Activated CD8-positive, alpha-beta memory T cell treated with anti-CD3 and anti-CD28 coated beads for 48 hours (primary cell): ENCODE measurements around the gene ELMOD1.
"Not testable (repeated sequence)": the region's sequence is repeated elsewhere in the genome, so short reads cannot be mapped to it uniquely, and the experiment has no call there.

Experiments
- DNase-seq, 3 experiments: peaks; one replicate each; pipeline ENCODE4 v3.0.0-alpha.2; 2020; ENCODE audit warnings: low read depth in 2 of 3, low spot score in 2 of 3

ELMOD1 gene

DNA sequence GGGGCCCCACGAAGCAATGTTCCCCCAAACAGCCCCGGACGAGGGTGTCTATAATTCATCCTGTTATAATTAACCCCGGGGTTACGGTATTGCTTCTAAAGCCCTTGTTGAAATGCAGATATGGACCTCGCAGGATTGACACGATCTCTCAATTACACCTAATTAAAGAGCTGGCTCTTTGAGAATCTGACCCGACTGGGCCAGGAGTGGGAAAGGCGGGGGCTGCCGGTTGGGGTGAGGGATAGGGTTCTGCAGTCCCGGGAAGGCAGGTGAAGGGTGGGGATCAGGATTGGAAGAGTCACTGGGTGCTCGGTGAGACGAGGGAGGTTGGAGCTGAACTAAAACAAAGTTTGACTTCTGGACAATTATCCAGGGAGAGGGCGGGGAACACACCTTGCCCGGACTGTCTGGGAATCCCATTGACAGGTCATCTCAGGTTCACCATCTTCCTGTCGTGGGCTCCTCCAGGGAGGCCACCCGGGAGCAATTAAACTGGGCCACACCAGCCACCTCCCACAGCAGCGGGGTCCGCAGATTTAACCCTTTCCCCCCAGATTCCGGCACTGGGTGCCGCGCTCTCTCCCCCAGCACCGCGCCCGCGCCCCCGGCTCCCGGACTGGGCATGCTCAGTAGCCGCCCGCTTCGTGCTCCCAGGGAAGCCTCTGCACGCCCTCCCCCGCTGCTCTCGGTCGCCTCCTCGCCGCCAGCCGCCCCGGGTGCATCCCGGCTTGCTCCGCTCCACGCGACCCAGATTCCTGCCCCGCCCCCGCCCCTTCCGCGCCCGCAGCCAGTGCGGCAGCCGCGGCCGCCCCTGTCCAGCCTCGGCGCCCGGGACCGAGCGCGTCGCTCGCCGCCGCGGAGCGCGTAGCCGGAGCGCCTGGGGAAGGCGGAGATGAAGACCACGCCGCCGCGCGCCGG, at the start of gene ELMOD1:
Gene ELMOD1 (plus strand): TSS at position 688 of the 918 bp plus-strand sequence. CDS start 27,043 bp downstream, outside the sequence.
- peak in 1 of 3 experiments; percentile 18 for DNase-seq

DNA sequence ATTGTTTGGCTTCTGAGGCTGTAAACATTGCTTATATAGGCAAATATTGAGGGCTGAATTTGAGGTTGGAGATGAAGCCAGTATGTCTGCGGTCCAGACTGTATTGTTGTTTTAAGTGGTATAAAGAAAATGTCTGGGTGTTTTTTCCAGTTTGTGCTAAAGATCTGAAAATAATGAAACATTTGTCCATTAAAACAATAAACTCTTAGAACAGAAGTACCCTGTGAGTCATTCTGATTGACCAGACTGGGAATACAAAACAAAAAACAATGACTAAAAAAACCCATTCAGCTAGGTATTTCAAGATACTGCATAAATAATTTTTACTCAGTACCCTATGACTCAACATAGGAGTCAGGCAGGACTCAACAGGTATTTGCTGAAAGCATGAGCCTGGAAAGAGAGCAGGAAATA, 45.8 kb upstream of the ELMOD1 start:
- no peak for DNase-seq

- DNase-seq, result no peak
Observed at GRCh38 chr11:107547961-107548360, 43.0 kb upstream of the ELMOD1 start.

DNA sequence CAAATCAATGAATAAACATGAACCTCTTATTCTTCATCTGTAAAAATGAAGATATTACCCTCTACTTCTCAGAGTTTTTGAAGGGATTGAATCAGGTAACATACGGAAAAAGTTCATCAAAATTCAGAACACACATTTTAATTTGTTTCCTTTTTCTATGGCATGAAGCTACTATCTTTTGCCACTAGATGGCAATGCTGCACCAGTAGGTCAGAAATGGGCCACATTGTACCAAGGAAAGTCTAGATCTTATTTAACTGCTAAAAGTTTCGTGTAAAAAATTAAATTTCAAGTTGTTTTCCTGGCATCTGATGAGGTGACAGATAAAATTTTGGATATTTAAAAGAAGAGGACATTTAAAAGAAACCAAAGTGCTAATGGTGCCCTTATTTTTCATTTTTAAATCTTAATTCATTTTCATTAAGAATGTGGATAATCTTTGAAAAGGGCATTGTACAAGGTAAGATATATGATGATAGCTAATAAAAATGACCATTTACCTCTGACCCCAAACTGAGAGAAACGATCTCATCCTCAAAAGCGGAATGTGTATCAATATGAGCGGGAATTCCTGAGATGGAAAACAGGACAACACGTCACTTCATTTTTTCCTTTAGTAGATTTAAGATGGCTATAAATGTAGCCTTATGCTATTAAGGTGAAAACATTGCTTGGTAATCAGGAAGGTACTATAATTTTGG, 41.5 kb upstream of the ELMOD1 start:
- DNase-seq, result no peak

DNA sequence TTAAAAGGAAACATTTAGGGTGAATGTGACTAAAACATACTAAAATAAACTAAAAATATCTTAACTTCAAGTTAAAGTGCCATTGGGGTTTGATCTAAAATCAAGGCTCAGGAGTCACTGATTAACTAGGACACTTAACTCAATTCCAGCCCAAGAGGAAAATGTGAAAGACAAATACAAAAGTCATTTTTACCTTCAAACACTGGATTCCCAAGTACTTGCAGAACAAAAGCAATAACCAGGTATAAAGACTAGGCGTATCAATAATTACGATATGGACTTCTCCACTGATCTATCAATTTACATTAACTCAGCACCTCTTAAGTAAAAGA, 41.0 kb upstream of the ELMOD1 start:
- no peak for DNase-seq

GRCh38 chr11:107550304-107550703, 40.6 kb upstream of the ELMOD1 start:
- no peak for DNase-seq

GRCh38 chr11:107561688-107562087, 29.3 kb upstream of the ELMOD1 start:
- no peak for DNase-seq

GRCh38 chr11:107562647-107563208, 28.2 kb upstream of the ELMOD1 start:
- DNase-seq, result no peak

DNA sequence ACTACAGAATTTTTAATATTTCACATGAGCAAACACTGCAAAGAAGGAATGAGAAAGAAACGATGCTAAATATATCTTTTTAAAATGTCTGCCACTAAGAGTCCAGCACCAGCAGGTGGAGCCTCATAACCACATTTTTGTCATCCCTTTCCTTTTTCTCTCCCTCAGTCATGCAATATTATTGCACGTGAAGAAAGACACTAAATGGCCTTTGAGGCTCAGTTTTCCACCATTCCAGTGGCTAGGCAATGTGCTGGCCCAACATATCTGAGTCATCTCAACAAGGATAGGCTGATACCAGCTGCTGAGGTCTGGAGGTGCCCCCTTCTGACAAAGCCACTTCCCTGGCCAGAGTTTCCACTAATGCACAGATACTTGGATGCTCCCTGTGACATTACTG, 27.2 kb upstream of the ELMOD1 start:
- no peak for DNase-seq

- no peak for DNase-seq
Observed at GRCh38 chr11:107564877-107565218, 26.1 kb upstream of the ELMOD1 start.

GRCh38 chr11:107565219-107565937, 25.6 kb upstream of the ELMOD1 start, which contains the start of gene ALKBH8:
Gene ALKBH8 (minus strand): TSS chr11:107565735. CDS start chr11:107560893, 4,842 bp downstream.
- peak; percentile 38 to 52 (median 41) for DNase-seq

DNA sequence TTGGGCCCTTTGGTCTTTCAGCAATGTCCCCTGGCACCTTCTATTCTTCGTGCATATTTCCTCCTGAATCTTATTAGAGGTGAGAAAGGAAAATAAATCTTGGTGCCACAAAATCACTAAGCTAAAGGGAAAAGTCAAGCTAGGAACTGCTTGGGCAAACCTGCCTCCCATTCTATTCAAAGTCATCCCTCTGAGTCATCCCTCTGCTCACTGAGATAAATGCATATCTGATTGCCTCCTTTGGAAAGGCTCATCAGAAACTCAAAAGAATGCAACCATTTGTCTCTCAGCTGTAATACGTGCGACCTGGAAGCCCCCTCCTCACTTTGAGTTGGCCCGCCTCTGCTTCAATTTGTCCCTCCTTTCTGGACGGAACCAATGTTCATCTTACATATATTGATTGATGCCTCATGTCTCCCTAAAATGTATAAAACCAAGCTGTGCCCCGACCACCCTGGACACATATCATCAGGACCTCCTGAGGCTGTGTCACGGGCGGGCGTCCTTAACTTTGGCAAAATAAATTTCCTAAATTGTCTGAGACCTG, 24.9 kb upstream of the ELMOD1 start:
- not testable (repeated sequence) for DNase-seq

- no peak for DNase-seq
Observed at GRCh38 chr11:107566569-107566968, 24.4 kb upstream of the ELMOD1 start.

DNA sequence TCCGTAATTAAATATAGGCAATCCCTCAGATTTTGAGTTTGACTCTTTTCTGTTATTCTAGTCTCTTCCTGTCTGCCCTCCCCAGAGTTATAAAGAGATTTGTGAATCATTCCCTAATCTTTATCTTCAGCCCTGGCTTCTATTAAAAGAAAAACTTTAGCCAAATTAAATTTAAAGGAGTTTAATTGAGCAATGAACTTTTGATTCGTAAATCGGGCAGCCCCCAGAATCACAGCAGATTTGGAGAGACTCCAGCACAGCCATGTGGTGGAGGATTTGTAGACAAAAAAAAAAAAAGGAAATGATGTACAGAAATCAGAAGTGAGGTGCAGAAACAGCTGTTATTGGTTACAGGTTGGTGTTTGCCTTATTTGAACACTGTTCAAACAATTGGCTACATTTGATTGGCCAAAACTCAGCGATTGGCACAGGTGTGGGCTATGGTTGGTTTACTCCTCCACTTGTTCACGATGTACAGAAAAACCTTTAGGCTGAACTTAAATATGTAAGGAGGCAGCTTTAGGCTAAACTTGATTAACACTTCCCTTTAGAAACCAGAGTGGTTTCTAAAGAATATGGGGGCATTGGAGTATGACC, 23.1 kb upstream of the ELMOD1 start:
- no peak for DNase-seq

DNA sequence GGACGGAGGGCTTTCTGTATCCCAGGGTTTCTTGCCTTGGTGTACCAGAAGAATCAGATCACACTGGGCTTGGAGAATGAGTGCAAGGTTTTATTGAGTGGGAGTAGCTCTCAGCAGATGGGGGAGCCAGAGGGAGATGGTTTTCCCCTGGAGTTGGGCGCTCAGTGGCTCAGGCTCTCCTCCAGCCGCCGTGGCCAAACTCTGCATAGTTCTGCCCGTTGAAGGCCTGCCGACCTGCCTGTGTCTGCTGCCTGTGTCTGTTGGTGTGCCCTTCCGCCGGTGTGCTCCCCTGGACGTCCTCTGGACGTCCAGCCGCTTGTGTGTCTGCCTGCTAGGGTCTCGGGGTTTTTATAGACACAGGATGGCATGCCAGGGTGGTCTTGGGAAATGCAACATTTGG, 20.9 kb upstream of the ELMOD1 start:
- no peak for DNase-seq

DNA sequence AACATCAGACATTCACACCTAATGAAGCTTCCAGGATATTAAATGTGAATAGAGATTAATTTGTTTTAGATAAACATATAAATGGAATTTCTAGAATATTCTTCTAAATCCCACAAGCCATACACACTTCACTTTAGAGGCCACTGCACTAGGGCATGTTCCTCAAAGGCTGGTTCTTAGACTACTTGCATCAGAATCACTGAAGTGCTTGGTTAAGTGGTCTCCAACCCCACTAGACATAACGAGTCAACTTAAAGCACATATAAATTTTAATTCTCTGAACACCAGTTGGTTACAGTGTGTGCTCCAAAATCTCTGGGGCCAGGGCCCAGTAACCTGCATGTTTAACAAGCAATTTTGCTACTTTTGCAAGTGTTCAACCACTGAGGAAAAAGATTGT, 17.5 kb upstream of the ELMOD1 start:
- no peak for DNase-seq

DNA sequence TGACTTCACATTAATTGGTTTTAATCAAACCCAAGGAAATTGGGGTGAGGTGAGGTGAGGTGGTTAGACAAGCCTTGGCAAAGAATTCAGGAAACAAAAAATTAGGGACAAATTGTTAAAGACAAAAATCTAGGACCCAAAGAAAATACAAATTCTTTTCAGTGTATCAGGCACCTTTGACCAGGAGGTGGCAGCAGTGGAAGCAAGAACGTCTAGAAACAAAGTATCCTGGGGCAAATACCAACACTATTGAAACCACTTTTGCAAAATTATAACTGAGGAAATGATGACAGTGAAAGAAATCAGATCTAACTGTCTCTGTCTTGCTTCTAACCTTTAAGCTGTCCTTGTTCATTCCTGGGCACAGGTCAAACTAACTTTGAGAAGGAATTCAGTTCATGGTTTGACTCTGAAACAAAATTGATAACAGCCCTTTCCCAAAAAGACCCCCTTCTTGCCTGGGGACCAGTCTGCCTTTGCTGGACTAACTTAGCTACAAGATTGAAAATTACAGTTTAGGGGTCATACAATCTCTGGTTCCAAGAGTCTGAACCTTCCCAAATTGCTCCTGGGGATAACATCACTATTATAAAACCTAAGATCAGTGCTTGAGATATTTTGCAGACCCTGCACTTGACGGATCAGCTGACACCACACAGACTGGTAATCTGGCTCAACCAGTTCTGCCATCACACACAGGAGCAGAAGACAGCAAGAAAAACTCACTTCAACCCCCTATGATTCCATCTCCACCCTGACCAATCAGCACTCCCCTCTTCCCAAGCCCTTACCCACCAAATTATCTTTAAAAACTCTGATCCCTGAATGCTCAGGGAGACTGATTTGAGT, 14.2 kb upstream of the ELMOD1 start:
- not testable (repeated sequence) for DNase-seq

DNA sequence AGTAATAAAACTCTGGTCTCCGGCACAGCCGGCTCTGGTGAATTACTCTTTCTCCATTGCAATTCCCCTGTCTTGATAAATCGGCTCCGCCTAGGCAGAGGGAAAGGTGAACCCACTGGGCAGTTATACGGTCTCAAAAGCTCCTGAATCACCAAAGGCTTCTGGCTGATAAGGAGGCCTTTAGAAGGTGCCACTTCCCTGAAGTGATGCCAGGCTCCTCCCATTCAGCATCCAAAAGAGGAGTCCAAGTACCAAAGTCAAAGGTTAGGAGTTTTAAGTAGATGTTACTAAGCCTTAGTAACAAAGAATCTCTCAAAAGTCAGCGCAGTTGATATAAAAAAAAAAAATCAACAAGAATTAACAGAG, 13.6 kb upstream of the ELMOD1 start:
- DNase-seq, result no peak

- DNase-seq, result not testable (repeated sequence)
Observed at GRCh38 chr11:107579169-107579568, 11.8 kb upstream of the ELMOD1 start.

- DNase-seq, result no peak
Observed at GRCh38 chr11:107581147-107581546, 9.8 kb upstream of the ELMOD1 start.
